Nephron progenitor cell (in vitro differentiated cells): ENCODE measurements around the gene KLF18.
"Not testable (repeated sequence)": the region's sequence is repeated elsewhere in the genome, so short reads cannot be mapped to it uniquely, and the experiment has no call there.

ENCODE experiments used
- DNase-seq: peaks from one replicate; pipeline ENCODE4 v3.0.0; 2021
- H3K27ac Mint-ChIP-seq: 2 replicates; pipeline ENCODE4 v1.8.0; 2021; ENCODE audit warnings: mild to moderate bottlenecking, moderate library complexity, mixed read lengths
- H3K27me3 Mint-ChIP-seq: 2 replicates; pipeline ENCODE4 v1.8.0; 2021; ENCODE audit warnings: mild to moderate bottlenecking, low read depth, mixed read lengths; ENCODE audit not compliant: poor library complexity
- H3K36me3 Mint-ChIP-seq: 2 replicates; pipeline ENCODE4 v1.8.0; 2021; ENCODE audit warnings: low read depth, mixed read lengths
- H3K4me1 Mint-ChIP-seq: 2 replicates; pipeline ENCODE4 v1.8.0; 2021; ENCODE audit warnings: mixed read lengths
- H3K4me3 Mint-ChIP-seq: 2 replicates; pipeline ENCODE4 v1.8.0; 2021; ENCODE audit warnings: mild to moderate bottlenecking, moderate library complexity, mixed read lengths
- H3K9me3 Mint-ChIP-seq: 2 replicates; pipeline ENCODE4 v1.8.0; 2021; ENCODE audit warnings: mild to moderate bottlenecking, moderate library complexity, mixed read lengths
- CTCF ChIP-seq: fragments of 200-600 bp; sonication (generic); IDR thresholded peaks from 2 replicates; pipeline ENCODE4 v1.5.0; 2021; ENCODE audit warnings: antibody characterized with exemption

The KLF18 gene

GRCh38 chr1:44118682-44119081 is 22.7 kb downstream of the KLF18 start, which contains the start of gene KLF17:
Gene KLF17, plus strand, starts transcription at chr1:44118821. Its CDS starts 87 bp downstream, at chr1:44118908.
- DNase-seq, result no peak
- Mint-ChIP-seq H3K4me1 (peaks cover 5% of the 10 kb centered on the region), H3K4me3 (no peak within 1 kb of the TSS), H3K27ac (no peak within 1 kb of the TSS), H3K27me3 (peaks cover 21% of the 10 kb centered on the region), H3K9me3 (peaks cover 4% of the 10 kb centered on the region), H3K36me3 (no peaks in the 10 kb centered on the region)
- no peak for TF ChIP-seq CTCF

- H3K27ac Mint-ChIP-seq, H3K4me3 Mint-ChIP-seq, DNase-seq, H3K36me3 Mint-ChIP-seq, H3K9me3 Mint-ChIP-seq, H3K4me1 Mint-ChIP-seq: not testable (repeated sequence)
- peaks cover 22% of the 10 kb centered on the region for H3K27me3 Mint-ChIP-seq
Observed at GRCh38 chr1:44117272-44117671, 24.2 kb downstream of the KLF18 start.

- DNase-seq, result no peak
- no peaks in the 10 kb centered on the region for H3K36me3 Mint-ChIP-seq
- no peaks in the 10 kb centered on the region for H3K4me1 Mint-ChIP-seq
Observed at GRCh38 chr1:44114098-44114497, 27.3 kb downstream of the KLF18 start.

GRCh38 chr1:44113095-44113609 is 28.3 kb downstream of the KLF18 start:
- H3K27me3 Mint-ChIP-seq, result peaks cover 15% of the 10 kb centered on the region
- H3K4me1 Mint-ChIP-seq, result no peaks in the 10 kb centered on the region
- peaks cover 4% of the 10 kb centered on the region for H3K9me3 Mint-ChIP-seq
- no peaks in the 10 kb centered on the region for H3K36me3 Mint-ChIP-seq
- no peak for DNase-seq
- H3K27ac Mint-ChIP-seq, result no peak overlapping the region
- no peak overlapping the region for H3K4me3 Mint-ChIP-seq
- no peak for TF ChIP-seq CTCF

More at GRCh38 chr1:44114098-44114497, 27.3 kb downstream of the KLF18 start:
- H3K27ac Mint-ChIP-seq, result no peak overlapping the region
- H3K27me3 Mint-ChIP-seq, result peaks cover 11% of the 10 kb centered on the region
- no peak overlapping the region for H3K4me3 Mint-ChIP-seq
- TF ChIP-seq CTCF, result no peak
- H3K9me3 Mint-ChIP-seq, result peaks cover 4% of the 10 kb centered on the region

- TF ChIP-seq CTCF, result no peak
- no peak for DNase-seq
- peaks cover 19% of the 10 kb centered on the region for H3K27me3 Mint-ChIP-seq
- no peak overlapping the region for H3K27ac Mint-ChIP-seq
- no peaks in the 10 kb centered on the region for H3K4me1 Mint-ChIP-seq
- no peak overlapping the region for H3K4me3 Mint-ChIP-seq
- no peaks in the 10 kb centered on the region for H3K36me3 Mint-ChIP-seq
- H3K9me3 Mint-ChIP-seq, result peaks cover 4% of the 10 kb centered on the region
Observed at GRCh38 chr1:44112486-44112885, 28.9 kb downstream of the KLF18 start.

- Mint-ChIP-seq H3K36me3 (no peaks in the 10 kb centered on the region), H3K9me3 (peaks cover 4% of the 10 kb centered on the region), H3K27me3 (peaks cover 21% of the 10 kb centered on the region), H3K4me1 (no peaks in the 10 kb centered on the region), H3K27ac (no peak overlapping the region), H3K4me3 (no peak overlapping the region)
- no peak for DNase-seq
- no peak for TF ChIP-seq CTCF
Observed at GRCh38 chr1:44111861-44112260, 29.6 kb downstream of the KLF18 start.
